Germinal center (tissue), 1 donor: ENCODE measurements around the gene TRIM25.

Source experiments
- DNase-seq: peaks from one replicate; pipeline ENCODE4 v3.0.0; 2012; ENCODE audit warnings: mixed read lengths, low spot score

The TRIM25 gene

DNA sequence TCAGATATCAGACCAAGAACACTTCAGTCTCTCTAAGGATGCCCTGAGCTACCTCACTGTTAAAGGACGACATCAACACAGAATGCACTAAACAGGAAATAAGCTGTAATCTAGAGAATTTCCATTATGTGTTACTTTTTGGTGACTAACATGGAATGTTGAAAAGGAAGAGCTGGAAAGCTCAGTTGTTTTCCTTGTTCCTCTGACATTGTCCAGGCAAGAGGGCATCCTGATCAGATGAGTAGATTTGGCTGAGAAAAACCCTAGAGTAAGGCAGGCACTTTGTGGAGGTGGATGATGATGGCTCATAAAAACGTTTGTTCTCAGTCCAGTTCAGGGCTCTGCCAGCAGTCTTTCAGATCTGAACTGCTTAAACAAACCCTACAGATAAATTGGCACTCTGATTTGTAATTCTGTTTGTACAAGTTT lies 45.9 kb downstream of the TRIM25 start:
- no peak for DNase-seq

DNA sequence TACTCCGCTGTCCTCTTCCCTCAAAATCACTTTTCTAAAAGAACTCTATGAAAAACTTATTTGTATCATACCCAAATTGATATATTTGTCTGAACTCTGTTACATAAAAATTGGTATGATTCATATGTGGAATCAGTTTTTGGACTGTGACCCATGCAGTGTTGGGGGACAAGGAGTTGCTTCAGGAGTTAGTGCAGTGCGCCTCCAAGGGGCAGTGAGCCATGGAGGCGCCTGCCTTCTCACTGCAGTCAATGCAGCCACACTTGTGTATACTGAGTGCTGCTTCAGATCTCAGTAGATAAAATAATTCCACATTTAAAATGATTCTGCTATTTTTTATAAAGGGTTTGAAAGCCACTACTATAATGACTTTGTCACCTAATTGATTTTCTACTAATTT lies 47.4 kb downstream of the TRIM25 start:
- no peak for DNase-seq

DNA sequence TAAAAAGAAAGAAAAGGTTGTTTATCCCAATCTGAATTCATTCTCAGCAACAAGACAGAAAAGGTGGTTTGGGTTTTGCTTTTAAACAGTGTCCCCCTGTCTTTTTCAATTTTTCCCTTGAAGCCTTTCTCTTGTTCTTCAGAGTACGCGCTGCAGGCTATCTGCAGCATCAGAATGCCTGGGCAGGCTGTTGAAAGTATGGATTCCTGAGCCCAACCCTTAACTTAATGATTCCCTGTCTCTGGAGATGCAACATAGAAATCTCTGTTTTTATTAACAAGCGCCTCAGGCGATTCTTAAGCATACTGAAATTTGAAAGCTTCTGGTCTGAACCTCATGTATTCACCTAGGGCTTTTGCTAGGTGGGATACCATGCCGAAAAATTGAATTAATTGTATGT lies 47.8 kb downstream of the TRIM25 start:
- DNase-seq = no peak

DNA sequence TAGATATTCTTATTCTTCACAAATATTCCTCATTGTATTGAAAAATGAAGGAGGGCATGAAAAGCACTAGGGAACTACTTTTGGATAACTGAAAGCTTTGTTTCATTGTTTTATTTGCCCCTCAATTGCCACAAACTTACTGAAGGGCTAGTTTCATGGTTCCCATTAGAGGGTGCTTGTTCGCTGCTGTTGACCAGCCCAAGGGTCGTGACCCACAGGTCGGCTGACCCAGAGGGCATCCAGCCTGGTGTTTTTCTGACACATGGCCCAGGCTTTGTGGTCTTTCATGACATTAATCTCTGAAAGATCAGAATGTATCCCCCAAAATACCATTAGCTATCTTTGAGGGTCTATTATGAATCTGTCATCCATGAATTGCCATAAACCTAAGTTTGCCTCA lies 49.9 kb downstream of the TRIM25 start:
- DNase-seq = no peak

DNA sequence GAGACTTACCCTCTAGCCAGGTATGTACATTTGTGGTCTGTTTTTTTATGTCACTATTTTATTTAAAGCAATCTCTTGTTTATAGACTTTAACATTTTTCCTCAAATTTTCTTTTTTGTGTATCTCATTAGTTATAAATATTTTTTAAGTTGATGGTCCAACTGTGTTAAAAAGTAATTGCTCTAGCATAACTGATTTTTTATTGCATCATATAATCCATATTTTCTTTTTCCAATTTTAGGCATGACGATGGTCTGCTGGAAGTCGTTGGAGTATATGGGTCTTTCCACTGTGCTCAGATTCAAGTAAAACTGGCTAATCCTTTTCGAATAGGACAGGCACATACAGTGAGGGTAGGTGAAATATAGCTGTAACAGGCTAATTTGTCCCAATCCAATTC lies 52.0 kb downstream of the TRIM25 start:
- DNase-seq = no peak

DNA sequence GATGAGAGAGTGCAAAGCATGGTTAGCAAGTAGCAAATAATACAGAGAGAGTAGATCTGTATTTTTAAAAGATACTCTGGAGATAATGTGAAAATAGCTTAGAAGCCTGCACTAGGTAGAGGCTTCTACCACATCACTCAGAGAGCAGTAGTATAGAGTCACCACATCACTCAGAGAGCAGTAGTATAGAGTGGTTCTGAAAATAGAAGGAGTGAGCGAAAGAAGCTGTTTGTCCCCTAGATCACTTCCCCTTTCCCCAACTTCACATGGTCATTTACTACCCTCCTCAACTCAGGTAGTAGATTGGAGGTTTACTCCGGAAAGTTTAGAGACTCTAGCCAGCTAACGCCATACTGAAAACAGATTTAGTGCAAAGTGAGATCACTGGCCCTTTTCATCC lies 62.8 kb downstream of the TRIM25 start:
- no peak for DNase-seq

DNA sequence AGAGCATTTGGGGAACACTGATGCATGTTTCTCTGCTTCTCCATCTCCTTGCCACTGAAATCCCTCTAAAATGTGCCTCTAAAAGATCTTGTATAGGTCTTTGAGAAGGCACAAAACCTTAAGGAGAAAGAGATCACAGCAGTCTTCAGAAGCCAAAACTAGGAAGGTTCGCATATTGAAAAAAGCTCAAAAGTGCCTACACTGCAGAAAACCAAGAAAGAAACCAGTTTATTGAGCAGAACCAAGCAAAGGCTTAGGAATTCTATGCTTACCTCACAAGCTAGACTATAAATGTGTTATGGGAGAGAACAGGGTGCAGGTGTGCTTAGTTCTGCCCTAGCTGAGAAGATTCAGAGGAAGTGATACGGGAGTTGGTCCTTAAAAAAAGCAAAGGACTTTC lies 63.3 kb downstream of the TRIM25 start:
- DNase-seq = no peak

DNA sequence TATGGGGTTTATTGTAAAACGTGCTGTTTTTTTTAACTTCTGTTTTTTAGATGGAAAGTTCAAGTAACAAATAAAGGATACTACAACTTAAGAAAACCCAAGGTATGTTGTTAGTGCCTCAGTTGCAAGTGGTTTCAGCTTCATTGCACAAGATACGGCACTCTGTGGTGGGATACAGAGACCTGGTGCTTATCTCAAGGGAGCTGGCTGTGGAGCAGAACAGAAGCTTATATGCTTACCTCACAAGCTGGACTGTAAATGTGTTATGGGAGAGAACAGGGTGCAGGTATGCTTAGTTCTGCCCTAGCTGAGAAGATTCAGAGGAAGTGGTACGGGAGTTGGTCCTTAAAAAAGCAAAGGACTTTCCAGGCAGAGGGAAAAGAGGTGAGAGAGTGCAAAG lies 64.7 kb downstream of the TRIM25 start:
- no peak for DNase-seq

DNA sequence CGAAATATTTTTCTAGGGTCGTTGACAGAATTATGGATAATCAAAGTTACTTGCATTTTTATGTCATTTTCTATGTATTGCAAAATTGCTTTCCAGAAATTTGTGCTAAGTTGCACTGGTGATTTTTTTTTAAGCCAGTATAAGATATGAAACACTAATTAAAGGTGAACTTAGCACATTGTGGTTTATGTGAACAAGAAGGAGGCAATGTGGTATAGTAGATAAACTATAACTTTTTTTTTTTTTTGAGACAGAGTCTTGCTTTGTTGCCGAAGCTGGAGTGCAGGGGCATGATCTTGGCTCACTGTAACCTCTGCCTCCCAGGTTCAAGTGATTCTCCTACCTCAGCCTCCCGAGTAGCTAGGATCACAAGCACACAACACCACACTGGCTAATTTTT lies 66.7 kb downstream of the TRIM25 start:
- DNase-seq = no peak

DNA sequence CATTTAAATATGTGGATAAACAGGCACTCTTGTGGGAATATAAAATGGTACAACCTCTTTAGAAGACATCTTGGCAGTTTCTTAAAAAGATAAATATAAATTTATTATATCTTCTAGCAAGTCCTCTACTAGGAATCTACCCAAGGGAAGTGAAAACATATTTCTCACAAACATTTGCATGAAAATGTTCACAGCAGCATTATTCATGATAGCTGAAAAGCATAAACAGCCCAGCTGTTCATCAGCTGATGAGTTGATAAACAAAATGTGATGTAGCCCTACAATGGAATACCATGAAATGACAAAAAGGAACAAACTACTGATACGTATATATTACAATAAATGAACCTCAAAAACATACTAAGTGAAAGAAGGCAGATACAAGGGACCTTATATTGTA lies 67.9 kb downstream of the TRIM25 start:
- no peak for DNase-seq

DNA sequence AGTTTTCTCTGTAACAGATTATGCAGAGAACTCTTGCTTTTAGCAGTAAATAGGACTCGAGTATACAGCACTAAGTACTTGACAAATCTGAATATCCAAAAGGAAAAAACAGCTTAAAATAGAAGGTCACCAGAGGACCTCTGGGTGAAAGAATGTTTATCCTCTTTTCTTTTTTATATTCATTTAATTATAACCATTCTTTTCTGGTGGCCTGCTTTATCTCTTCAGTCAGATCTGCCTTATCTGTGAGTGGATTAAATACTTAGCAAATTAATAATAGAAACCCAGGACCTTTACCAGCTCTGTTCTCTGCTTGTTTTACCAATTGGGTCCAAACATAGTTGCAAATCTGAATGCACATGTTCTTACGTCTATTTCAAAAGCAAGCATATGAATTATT lies 71.3 kb downstream of the TRIM25 start:
- no peak for DNase-seq

DNA sequence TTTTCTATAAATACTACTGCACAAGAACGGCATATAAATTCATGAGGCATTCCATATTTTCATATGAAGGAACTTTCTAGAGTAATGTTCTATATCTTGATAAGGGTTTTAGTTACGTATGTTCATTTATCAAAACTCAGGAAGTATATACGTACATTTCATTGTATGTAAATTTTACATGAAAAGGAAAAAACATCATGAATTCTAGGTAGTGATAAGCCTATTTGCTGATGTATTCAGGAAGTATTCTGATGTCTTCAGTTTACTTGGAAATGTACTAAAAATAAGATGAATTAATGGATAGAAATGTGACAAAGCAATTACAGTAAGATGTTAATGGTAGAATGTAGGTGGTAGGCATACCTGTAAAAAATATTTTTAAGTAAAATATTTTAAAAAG lies 75.2 kb downstream of the TRIM25 start:
- DNase-seq = no peak
